ENCODE data around the gene IGFL2. TPM values are rescaled to one million over a fixed set of nuclear protein-coding genes. Genes with fewer than 3 reads are reported as not detected.

IGFL2 gene
- 0.31 to 0.65 TPM (median 0.55 TPM) in 5 replicates for total RNA-seq (2022; extraction: Qiagen RNA extraction; ENCODE audit: low read depth)

DNA sequence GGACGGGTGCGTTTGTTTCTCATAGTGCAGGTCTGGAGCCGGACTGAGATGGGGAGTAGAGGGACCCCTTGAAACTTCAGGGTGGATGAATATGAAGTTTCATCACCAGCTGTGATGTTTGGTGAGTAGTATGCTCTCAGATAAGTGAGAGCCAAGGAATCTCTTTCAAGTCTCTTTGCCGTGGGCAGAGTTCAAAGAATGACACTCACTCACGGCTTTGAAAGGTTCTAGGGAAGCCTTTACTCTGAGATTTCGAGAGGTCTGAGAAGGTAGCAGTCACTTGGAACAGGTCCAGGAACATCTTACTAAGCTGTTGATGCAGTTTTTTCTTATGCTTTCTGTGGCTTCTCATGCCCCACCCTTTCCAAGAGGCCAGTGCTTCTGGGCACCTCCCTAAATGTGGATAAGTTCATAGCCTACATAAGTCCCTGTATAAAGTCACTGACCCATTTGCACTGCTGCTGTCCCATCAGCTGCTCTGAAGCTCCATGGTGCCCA is at the start of gene IGFL2:
TSS of gene IGFL2 (plus strand) at position 448 of the 498 bp plus-strand sequence. CDS start at position 489, 41 bp downstream.

GRCh38 chr19:46124638-46125115 is 23.4 kb upstream of the IGFL2 start, which contains the start of gene IGFL3:
Gene IGFL3, minus strand, starts transcription at chr19:46124688. Its CDS starts 39 bp downstream, at chr19:46124649.

Other genes starting within 250 kb of the IGFL2 start
- 5.3 to 10.7 TPM (median 9.4 TPM) in 5 replicates for gene MYPOP, start 245.6 kb upstream of the IGFL2 start, total RNA-seq (2022; extraction: Qiagen RNA extraction; ENCODE audit: low read depth)
- not detected in 5 replicates for gene NANOS2, start 233.5 kb upstream of the IGFL2 start, total RNA-seq (2022; extraction: Qiagen RNA extraction; ENCODE audit: low read depth)
- gene NOVA2, start 174.4 kb upstream of the IGFL2 start, total RNA-seq (2022; extraction: Qiagen RNA extraction; ENCODE audit: low read depth): 0.08 to 0.13 TPM (median 0.12 TPM) in 5 replicates
- gene CCDC61, start 152.8 kb upstream of the IGFL2 start, total RNA-seq (2022; extraction: Qiagen RNA extraction; ENCODE audit: low read depth): 4.3 to 5.6 TPM (median 4.8 TPM) in 5 replicates
- not detected in 5 replicates for gene PGLYRP1, start 125.2 kb upstream of the IGFL2 start, total RNA-seq (2022; extraction: Qiagen RNA extraction; ENCODE audit: low read depth)
- gene IGFL4, start 107.2 kb upstream of the IGFL2 start, total RNA-seq (2022; extraction: Qiagen RNA extraction; ENCODE audit: low read depth): 0.30 to 0.87 TPM (median 0.66 TPM) in 5 replicates
- 0.17 to 0.53 TPM (median 0.23 TPM) in 4 of 5 replicates, not detected in the other for gene IGFL3, start 23.6 kb upstream of the IGFL2 start, total RNA-seq (2022; extraction: Qiagen RNA extraction; ENCODE audit: low read depth)
- gene IGFL1, start 81.5 kb downstream of the IGFL2 start, total RNA-seq (2022; extraction: Qiagen RNA extraction; ENCODE audit: low read depth): 2.3 to 3.1 TPM (median 2.6 TPM) in 5 replicates
- gene HIF3A, start 148.8 kb downstream of the IGFL2 start, total RNA-seq (2022; extraction: Qiagen RNA extraction; ENCODE audit: low read depth): not detected in 5 replicates
- 82.2 to 89.7 TPM (median 85.3 TPM) in 5 replicates for gene PPP5C, start 198.8 kb downstream of the IGFL2 start, total RNA-seq (2022; extraction: Qiagen RNA extraction; ENCODE audit: low read depth)